ENCODE measurements around the gene CD1C. TPM values are rescaled to one million over a fixed set of nuclear protein-coding genes. Genes with fewer than 3 reads are reported as not detected.

CD1C gene
- total and polyA plus RNA-seq, 2 of the 8 experiments (the other 6 are each of a cell fraction or from before 2014, with no cell fraction given): 0.06 to 0.35 TPM

DNA sequence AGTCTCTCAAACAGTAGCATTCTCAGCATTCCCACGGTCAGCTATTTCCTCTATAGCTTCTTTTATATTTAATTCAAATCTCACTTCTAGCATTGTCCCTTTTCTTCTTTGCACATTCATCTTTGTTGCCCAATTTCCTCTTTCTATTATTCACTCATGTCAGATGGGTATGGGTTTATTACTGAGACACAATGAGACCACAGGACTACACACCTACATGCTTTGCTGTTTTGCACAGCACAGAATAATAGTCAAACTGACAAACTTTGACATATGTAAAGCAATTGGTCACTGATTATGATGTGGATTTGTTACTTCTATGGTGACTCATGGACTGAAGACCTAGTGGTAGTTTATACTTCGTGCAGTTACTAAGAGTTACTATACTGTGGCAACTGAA is 5.8 kb upstream of the CD1C start (continued):
- TF ChIP-seq MAFK (IDR thresholded peaks at IDR 0.05; ENCODE audit: low read depth, low read length): no peak
- TF ChIP-seq KDM4A (IDR thresholded peaks at IDR 0.05; ENCODE audit: low read depth, low read length, severe bottlenecking): no peak
- TF ChIP-seq BCL11A (IDR thresholded peaks at IDR 0.05; ENCODE audit: low read depth in 2 of 2, low read length in 2 of 2): no peak
- no peak for TF ChIP-seq TAF1 (IDR thresholded peaks at IDR 0.05; ENCODE audit: low read depth, low read length)
- no peak for TF ChIP-seq SP1 (IDR thresholded peaks at IDR 0.05; ENCODE audit: low read depth, low read length)
- no peak for TF ChIP-seq NANOG (IDR thresholded peaks at IDR 0.05; ENCODE audit: insufficient read depth, low read depth, low read length, poor library complexity, severe bottlenecking)
- no peak for TF ChIP-seq GTF2F1 (IDR thresholded peaks at IDR 0.05; ENCODE audit: borderline replicate concordance, low read depth, low read length)
- TF ChIP-seq, protein P1, sequence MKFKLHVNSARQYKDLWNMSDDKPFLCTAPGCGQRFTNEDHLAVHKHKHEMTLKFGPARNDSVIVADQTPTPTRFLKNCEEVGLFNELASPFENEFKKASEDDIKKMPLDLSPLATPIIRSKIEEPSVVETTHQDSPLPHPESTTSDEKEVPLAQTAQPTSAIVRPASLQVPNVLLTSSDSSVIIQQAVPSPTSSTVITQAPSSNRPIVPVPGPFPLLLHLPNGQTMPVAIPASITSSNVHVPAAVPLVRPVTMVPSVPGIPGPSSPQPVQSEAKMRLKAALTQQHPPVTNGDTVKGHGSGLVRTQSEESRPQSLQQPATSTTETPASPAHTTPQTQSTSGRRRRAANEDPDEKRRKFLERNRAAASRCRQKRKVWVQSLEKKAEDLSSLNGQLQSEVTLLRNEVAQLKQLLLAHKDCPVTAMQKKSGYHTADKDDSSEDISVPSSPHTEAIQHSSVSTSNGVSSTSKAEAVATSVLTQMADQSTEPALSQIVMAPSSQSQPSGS (IDR thresholded peaks at IDR 0.05; ENCODE audit: low read length): no peak
- TF ChIP-seq, protein P2, sequence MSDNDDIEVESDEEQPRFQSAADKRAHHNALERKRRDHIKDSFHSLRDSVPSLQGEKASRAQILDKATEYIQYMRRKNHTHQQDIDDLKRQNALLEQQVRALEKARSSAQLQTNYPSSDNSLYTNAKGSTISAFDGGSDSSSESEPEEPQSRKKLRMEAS (IDR thresholded peaks at IDR 0.05): no peak
